OCI-M2 (cell line): ENCODE data around the gene ZNF490.
"Not testable (repeated sequence)": the region's sequence is repeated elsewhere in the genome, so short reads cannot be mapped to it uniquely, and the experiment has no call there.

ENCODE experiments used
- DNase-seq: peaks from one replicate; lab custom pipeline; 2025; ENCODE audit not compliant: unreplicated experiment; lab: John Stamatoyannopoulos, UW

Gene ZNF490

GRCh38 chr19:12610540-12611360 is at the start of gene ZNF490, which contains the start of gene ZNF791:
Gene ZNF490, minus strand, starts transcription at chr19:12610813. Its CDS starts 133 bp downstream, at chr19:12610680.
Gene ZNF791, plus strand, starts transcription at chr19:12610920. Its CDS starts 160 bp downstream, at chr19:12611080.
- peak; percentile 100 for DNase-seq

GRCh38 chr19:12657966-12658365 is 47.4 kb upstream of the ZNF490 start:
- no peak for DNase-seq

- no peak for DNase-seq
Measured at GRCh38 chr19:12656899-12657571, 46.4 kb upstream of the ZNF490 start.

GRCh38 chr19:12655546-12655945 is 44.9 kb upstream of the ZNF490 start:
- no peak for DNase-seq

- DNase-seq: no peak
Measured at GRCh38 chr19:12652219-12652618, 41.6 kb upstream of the ZNF490 start.

- no peak for DNase-seq
Measured at GRCh38 chr19:12649941-12650340, 39.3 kb upstream of the ZNF490 start.

GRCh38 chr19:12648088-12648487 is 37.5 kb upstream of the ZNF490 start:
- no peak for DNase-seq

GRCh38 chr19:12647490-12648071 is 37.0 kb upstream of the ZNF490 start:
- no peak for DNase-seq

- no peak for DNase-seq
Measured at GRCh38 chr19:12647047-12647446, 36.4 kb upstream of the ZNF490 start.

- DNase-seq: no peak
Measured at GRCh38 chr19:12646551-12646950, 35.9 kb upstream of the ZNF490 start.

GRCh38 chr19:12643716-12644115 is 33.1 kb upstream of the ZNF490 start:
- not testable (repeated sequence) for DNase-seq

- DNase-seq: no peak
Measured at GRCh38 chr19:12642506-12642905, 31.9 kb upstream of the ZNF490 start.

- DNase-seq: no peak
Measured at GRCh38 chr19:12641456-12641855, 30.8 kb upstream of the ZNF490 start.

GRCh38 chr19:12639901-12640613 is 29.4 kb upstream of the ZNF490 start:
- DNase-seq: no peak

GRCh38 chr19:12638611-12639182 is 28.1 kb upstream of the ZNF490 start:
- DNase-seq: no peak

GRCh38 chr19:12636631-12637030 is 26.0 kb upstream of the ZNF490 start:
- no peak for DNase-seq

GRCh38 chr19:12629215-12629614 is 18.6 kb upstream of the ZNF490 start:
- no peak for DNase-seq

- DNase-seq: no peak
Measured at GRCh38 chr19:12628040-12629022, 17.7 kb upstream of the ZNF490 start.

- DNase-seq: no peak
Measured at GRCh38 chr19:12626958-12627357, 16.3 kb upstream of the ZNF490 start.
